ENCODE data around the gene PTDSS2. TPM values are rescaled to one million over a fixed set of nuclear protein-coding genes. Genes with fewer than 3 reads are reported as not detected.

The PTDSS2 gene
- polyA plus RNA-seq, 1 experiment: 25.8 TPM

- POLR2A ChIA-PET: no interaction called here
- no peaks in the 10 kb centered on the region for H3K36me3 ChIP-seq (ENCODE audit: control insufficient read depth, insufficient read depth, low read length)
- CTCF ChIA-PET: interaction anchor here (0.9 to 2.3 kb wide), 2 partner anchors 23 to 62 kb away, joined by 3 to 8 read pairs; no protein-coding TSS in a partner anchor
- TF ChIP-seq, protein P1, sequence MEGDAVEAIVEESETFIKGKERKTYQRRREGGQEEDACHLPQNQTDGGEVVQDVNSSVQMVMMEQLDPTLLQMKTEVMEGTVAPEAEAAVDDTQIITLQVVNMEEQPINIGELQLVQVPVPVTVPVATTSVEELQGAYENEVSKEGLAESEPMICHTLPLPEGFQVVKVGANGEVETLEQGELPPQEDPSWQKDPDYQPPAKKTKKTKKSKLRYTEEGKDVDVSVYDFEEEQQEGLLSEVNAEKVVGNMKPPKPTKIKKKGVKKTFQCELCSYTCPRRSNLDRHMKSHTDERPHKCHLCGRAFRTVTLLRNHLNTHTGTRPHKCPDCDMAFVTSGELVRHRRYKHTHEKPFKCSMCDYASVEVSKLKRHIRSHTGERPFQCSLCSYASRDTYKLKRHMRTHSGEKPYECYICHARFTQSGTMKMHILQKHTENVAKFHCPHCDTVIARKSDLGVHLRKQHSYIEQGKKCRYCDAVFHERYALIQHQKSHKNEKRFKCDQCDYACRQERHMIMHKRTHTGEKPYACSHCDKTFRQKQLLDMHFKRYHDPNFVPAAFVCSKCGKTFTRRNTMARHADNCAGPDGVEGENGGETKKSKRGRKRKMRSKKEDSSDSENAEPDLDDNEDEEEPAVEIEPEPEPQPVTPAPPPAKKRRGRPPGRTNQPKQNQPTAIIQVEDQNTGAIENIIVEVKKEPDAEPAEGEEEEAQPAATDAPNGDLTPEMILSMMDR (IDR thresholded peaks at IDR 0.05; ENCODE audit: insufficient read depth, low read depth, low read length): no peak
- H3K4me3 ChIP-seq (ENCODE audit: low read depth, low read length): no peak overlapping the region
- peaks cover 6% of the 10 kb centered on the region for H3K27me3 ChIP-seq (ENCODE audit: control insufficient read depth, insufficient read depth, low read length)
- DNase-seq (ENCODE audit: low read depth): no peak
Measured at GRCh38 chr11:425301-425700, 24.8 kb upstream of the PTDSS2 start.

DNA sequence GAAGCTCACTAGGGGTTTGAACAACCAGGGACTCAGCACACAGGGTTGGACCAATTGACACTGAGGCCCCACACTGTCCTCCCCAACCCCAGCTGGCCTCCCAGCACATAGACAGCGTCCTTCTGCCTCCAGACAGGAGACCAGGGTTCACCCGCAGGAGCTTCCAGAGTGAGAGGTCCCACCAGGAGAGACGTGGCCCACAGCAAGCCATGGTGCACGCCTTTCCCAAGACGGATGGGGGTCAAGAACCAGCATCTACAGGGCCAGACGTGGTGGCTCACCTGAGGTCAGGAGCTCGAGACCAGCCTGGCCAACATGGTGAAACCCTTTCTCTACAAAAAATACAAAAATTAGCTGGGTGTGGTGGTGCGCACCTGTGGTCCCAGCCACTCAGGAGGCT is 23.2 kb upstream of the PTDSS2 start:
- no peak for DNase-seq (ENCODE audit: low read depth)
- Histone ChIP-seq H3K36me3 (ENCODE audit: control insufficient read depth, insufficient read depth, low read length) (no peaks in the 10 kb centered on the region), H3K27me3 (ENCODE audit: control insufficient read depth, insufficient read depth, low read length) (peaks cover 6% of the 10 kb centered on the region), H3K4me3 (ENCODE audit: low read depth, low read length) (no peak overlapping the region)
- TF ChIP-seq, protein P1 (IDR thresholded peaks at IDR 0.05; ENCODE audit: insufficient read depth, low read depth, low read length): no peak
- CTCF ChIA-PET: interaction anchor here (2.3 kb wide), 1 partner anchor 21 kb away, joined by 8 read pairs; no protein-coding TSS in a partner anchor
- POLR2A ChIA-PET: no interaction called here

GRCh38 chr11:428295-428694 is 21.8 kb upstream of the PTDSS2 start:
- Histone ChIP-seq H3K4me3 (ENCODE audit: low read depth, low read length) (no peak overlapping the region), H3K27me3 (ENCODE audit: control insufficient read depth, insufficient read depth, low read length) (peaks cover 5% of the 10 kb centered on the region), H3K36me3 (ENCODE audit: control insufficient read depth, insufficient read depth, low read length) (no peaks in the 10 kb centered on the region)
- DNase-seq (ENCODE audit: low read depth): no peak
- ChIA-PET CTCF (no interaction called here), POLR2A (no interaction called here)
- TF ChIP-seq, protein P1 (IDR thresholded peaks at IDR 0.05; ENCODE audit: insufficient read depth, low read depth, low read length): no peak

GRCh38 chr11:429391-429790 is 20.7 kb upstream of the PTDSS2 start:
- no peaks in the 10 kb centered on the region for H3K36me3 ChIP-seq (ENCODE audit: control insufficient read depth, insufficient read depth, low read length)
- CTCF ChIA-PET: no interaction called here
- TF ChIP-seq, protein P1 (IDR thresholded peaks at IDR 0.05; ENCODE audit: insufficient read depth, low read depth, low read length): no peak
- POLR2A ChIA-PET: no interaction called here
- DNase-seq (ENCODE audit: low read depth): no peak
- H3K27me3 ChIP-seq (ENCODE audit: control insufficient read depth, insufficient read depth, low read length): 0 out of 2 replicates have a peak, but pooled peaks cover 4% of the 10 kb centered on the region
- H3K4me3 ChIP-seq (ENCODE audit: low read depth, low read length): no peak overlapping the region

GRCh38 chr11:429931-430456 is 20.1 kb upstream of the PTDSS2 start:
- H3K27me3 ChIP-seq (ENCODE audit: control insufficient read depth, insufficient read depth, low read length): 0 out of 2 replicates have a peak, but pooled peaks cover 4% of the 10 kb centered on the region
- no peak for DNase-seq (ENCODE audit: low read depth)
- ChIA-PET POLR2A (no interaction called here), CTCF (no interaction called here)
- H3K36me3 ChIP-seq (ENCODE audit: control insufficient read depth, insufficient read depth, low read length): no peaks in the 10 kb centered on the region
- no peak overlapping the region for H3K4me3 ChIP-seq (ENCODE audit: low read depth, low read length)
- TF ChIP-seq, protein P1 (IDR thresholded peaks at IDR 0.05; ENCODE audit: insufficient read depth, low read depth, low read length): no peak
